KMS-11 (cell line): ENCODE data around the gene LSG1.

ENCODE experiments used
- H2AFZ ChIP-seq: fragments of 200-600 bp; sonication (generic); 2 replicates; pipeline ENCODE4 v1.6.1; 2016; ENCODE audit warnings: antibody characterized with exemption, mixed run types, low read depth
- H3K27ac ChIP-seq: fragments of 200-600 bp; sonication (generic); 2 replicates; pipeline ENCODE4 v1.6.1; 2016; ENCODE audit warnings: mild to moderate bottlenecking, mixed run types
- H3K27me3 ChIP-seq: fragments of 200-600 bp; sonication (generic); 2 replicates; pipeline ENCODE4 v1.6.1; 2017; ENCODE audit warnings: mild to moderate bottlenecking, low read depth, mixed run types, moderate library complexity; ENCODE audit not compliant: insufficient read depth
- H3K36me3 ChIP-seq: fragments of 200-600 bp; sonication (generic); 2 replicates; pipeline ENCODE4 v1.6.1; 2017; ENCODE audit warnings: mild to moderate bottlenecking, mixed run types; ENCODE audit not compliant: insufficient read depth
- H3K4me1 ChIP-seq: fragments of 200-600 bp; sonication (generic); 2 replicates; pipeline ENCODE4 v1.6.1; 2016; ENCODE audit warnings: mild to moderate bottlenecking, low read depth, mixed run types; ENCODE audit not compliant: poor library complexity, severe bottlenecking
- H3K4me2 ChIP-seq: fragments of 200-600 bp; sonication (generic); 2 replicates; pipeline ENCODE4 v1.7.0; 2016; ENCODE audit warnings: mild to moderate bottlenecking, mixed run types
- H3K4me3 ChIP-seq: fragments of 200-600 bp; sonication (generic); IDR thresholded peaks from 2 replicates; pipeline ENCODE4 v1.6.1; 2017; ENCODE audit warnings: low read depth, low read length, mixed read lengths; ENCODE audit not compliant: insufficient read depth
- H3K79me2 ChIP-seq: fragments of 200-600 bp; sonication (generic); 2 replicates; pipeline ENCODE4 v1.6.1; 2016; ENCODE audit warnings: low read depth, mixed run types; ENCODE audit not compliant: insufficient read depth
- H3K9ac ChIP-seq: fragments of 200-600 bp; sonication (generic); 2 replicates; pipeline ENCODE4 v1.6.1; 2016; ENCODE audit warnings: mild to moderate bottlenecking, mixed run types
- H4K20me1 ChIP-seq: fragments of 200-600 bp; sonication (generic); 2 replicates; pipeline ENCODE4 v1.6.1; 2016; ENCODE audit warnings: mild to moderate bottlenecking, mixed run types; ENCODE audit not compliant: insufficient read depth
- TF ChIP-seq, protein P1 (sequence below): fragments of 200-600 bp; sonication (generic); conservative IDR thresholded peaks from 2 replicates; pipeline ENCODE4 v1.6.1; 2017; ENCODE audit warnings: low read depth, mild to moderate bottlenecking, antibody characterized with exemption, low read length, moderate library complexity, mixed read lengths

The LSG1 gene

DNA sequence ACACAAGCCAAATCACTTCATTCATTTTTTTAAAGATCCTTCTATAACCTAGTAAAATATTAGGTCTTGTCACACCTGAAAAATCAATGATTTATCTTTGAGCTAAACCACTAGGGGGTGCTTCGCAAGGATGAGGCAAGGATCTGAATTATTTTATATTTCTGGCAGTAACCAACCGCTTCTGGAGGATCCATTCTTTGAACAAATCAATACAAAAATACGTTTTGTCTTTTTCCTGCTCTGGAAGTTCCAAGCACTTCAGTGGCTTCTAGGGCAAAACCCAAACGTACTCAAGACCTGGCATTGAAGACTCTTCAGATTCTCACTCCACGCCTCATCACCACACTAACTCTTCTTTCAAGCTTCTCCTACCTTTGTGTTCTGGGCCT lies 486 bp downstream of the LSG1 start:
- Histone ChIP-seq H3K4me3 (no peak overlapping the region), H3K27ac (peak overlapping the region; percentile 62; the same call in 1 of the 2 replicates), H3K4me2 (peak overlapping the region; percentile 89), H4K20me1 (peaks cover 7% of the 10 kb centered on the region), H3K4me1 (peaks cover 16% of the 10 kb centered on the region), H3K27me3 (no peaks in the 10 kb centered on the region), H3K79me2 (peaks cover 41% of the 10 kb centered on the region), H3K9ac (peak overlapping the region; percentile 61; the same call in 1 of the 2 replicates), H2AFZ (peak overlapping the region; percentile 60), H3K36me3 (no peaks in the 10 kb centered on the region; the same call in 1 of the 2 replicates)
- TF ChIP-seq, protein P1, sequence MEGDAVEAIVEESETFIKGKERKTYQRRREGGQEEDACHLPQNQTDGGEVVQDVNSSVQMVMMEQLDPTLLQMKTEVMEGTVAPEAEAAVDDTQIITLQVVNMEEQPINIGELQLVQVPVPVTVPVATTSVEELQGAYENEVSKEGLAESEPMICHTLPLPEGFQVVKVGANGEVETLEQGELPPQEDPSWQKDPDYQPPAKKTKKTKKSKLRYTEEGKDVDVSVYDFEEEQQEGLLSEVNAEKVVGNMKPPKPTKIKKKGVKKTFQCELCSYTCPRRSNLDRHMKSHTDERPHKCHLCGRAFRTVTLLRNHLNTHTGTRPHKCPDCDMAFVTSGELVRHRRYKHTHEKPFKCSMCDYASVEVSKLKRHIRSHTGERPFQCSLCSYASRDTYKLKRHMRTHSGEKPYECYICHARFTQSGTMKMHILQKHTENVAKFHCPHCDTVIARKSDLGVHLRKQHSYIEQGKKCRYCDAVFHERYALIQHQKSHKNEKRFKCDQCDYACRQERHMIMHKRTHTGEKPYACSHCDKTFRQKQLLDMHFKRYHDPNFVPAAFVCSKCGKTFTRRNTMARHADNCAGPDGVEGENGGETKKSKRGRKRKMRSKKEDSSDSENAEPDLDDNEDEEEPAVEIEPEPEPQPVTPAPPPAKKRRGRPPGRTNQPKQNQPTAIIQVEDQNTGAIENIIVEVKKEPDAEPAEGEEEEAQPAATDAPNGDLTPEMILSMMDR = peak; percentile 94

DNA sequence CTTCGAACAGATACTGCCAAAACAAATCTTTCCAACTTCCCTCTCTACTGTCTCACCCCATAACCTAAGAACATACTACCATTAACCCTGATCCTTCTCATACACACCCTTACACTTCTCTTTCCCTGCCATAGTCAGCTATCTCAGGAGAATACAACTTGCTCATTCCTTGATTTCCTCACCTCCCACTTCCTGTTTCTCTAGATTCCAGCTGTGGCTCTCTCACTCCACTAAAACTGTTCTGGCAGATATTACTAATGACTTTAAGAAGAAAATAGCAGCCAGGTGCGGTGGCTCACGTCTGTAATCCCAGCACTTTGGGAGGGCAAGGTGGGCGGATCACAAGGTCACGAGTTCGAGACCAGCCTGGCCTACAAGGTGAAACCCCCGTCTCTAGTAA lies 4.6 kb downstream of the LSG1 start:
- peaks cover 15% of the 10 kb centered on the region; the same call in 1 of the 2 replicates for H3K36me3 ChIP-seq
- no peak overlapping the region for H3K27ac ChIP-seq
- no peak overlapping the region for H3K4me3 ChIP-seq
- no peak overlapping the region for H3K9ac ChIP-seq
- TF ChIP-seq, protein P1 = no peak
- peaks cover 41% of the 10 kb centered on the region for H3K79me2 ChIP-seq
- H2AFZ ChIP-seq = no peak overlapping the region
- H3K4me2 ChIP-seq = no peak overlapping the region
- no peaks in the 10 kb centered on the region for H3K27me3 ChIP-seq
- peaks cover 7% of the 10 kb centered on the region for H4K20me1 ChIP-seq
- peaks cover 12% of the 10 kb centered on the region for H3K4me1 ChIP-seq

DNA sequence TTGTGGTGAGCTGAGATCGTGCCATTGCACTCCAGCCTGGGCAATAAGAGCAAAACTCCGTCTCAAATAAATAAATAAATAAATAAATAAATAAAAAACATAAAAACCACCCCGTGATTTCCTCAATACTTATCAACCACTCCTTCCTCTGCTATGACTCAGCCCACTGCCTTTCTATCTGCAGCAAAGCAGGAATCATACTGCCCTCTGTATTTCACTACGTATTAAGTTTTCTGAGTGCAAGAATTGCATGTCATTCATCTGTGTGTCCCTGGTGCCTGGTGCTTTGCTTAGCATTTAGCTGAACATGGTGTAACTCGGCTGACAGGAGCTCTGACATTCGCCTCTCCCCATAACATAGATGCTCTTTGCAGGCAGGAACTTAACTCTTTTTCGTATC lies 7.1 kb downstream of the LSG1 start:
- H3K4me2 ChIP-seq = no peak overlapping the region
- no peak overlapping the region for H3K9ac ChIP-seq
- H3K27me3 ChIP-seq = no peaks in the 10 kb centered on the region
- H2AFZ ChIP-seq = no peak overlapping the region
- TF ChIP-seq, protein P1 = no peak
- no peaks in the 10 kb centered on the region for H3K4me1 ChIP-seq
- peaks cover 15% of the 10 kb centered on the region; the same call in 1 of the 2 replicates for H3K36me3 ChIP-seq
- H3K27ac ChIP-seq = no peak overlapping the region
- H4K20me1 ChIP-seq = no peaks in the 10 kb centered on the region; the same call in 1 of the 2 replicates
- H3K79me2 ChIP-seq = peaks cover 20% of the 10 kb centered on the region
- no peak overlapping the region for H3K4me3 ChIP-seq

DNA sequence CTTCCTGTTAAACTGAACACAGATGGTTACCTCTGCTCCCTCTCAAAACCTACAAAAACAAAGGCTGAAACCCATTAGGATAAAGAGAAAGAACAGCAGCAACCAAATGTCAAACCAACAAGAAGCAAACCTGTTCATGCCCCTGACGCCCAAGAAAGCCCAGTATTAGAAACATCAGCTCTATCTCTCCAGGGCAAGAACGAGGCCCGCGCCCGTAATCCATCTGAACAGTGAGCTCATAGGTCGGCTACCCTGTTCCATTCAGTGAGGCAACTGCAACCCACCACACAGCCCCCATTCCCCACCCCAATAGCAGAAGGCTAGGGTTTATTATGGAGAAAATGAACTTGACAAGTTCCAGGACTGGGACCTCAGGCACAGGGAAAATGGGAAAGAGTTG lies 10.0 kb downstream of the LSG1 start:
- no peaks in the 10 kb centered on the region for H3K4me1 ChIP-seq
- H3K4me3 ChIP-seq = no peak overlapping the region
- H3K27ac ChIP-seq = no peak overlapping the region
- H3K79me2 ChIP-seq = no peaks in the 10 kb centered on the region; the same call in 1 of the 2 replicates
- H3K9ac ChIP-seq = no peak overlapping the region
- H4K20me1 ChIP-seq = no peaks in the 10 kb centered on the region
- no peaks in the 10 kb centered on the region for H3K27me3 ChIP-seq
- H3K36me3 ChIP-seq = peaks cover 31% of the 10 kb centered on the region; the same call in 1 of the 2 replicates
- TF ChIP-seq, protein P1 = no peak
- no peak overlapping the region for H3K4me2 ChIP-seq
- no peak overlapping the region for H2AFZ ChIP-seq
